ENCODE results near the gene EIF1. TPM values are rescaled to one million over a fixed set of nuclear protein-coding genes. Genes with fewer than 3 reads are reported as not detected.

The EIF1 gene
- total and polyA plus RNA-seq, 9 donors: 270 to 1,340 (median 813) TPM

- H3K27me3 ChIP-seq: no peaks in the 10 kb centered on the region
- intact Hi-C loops (cut with DNase I): loop anchor here in 1 of 4 donors (10.0 kb wide), 1 partner anchor 738 kb away; no protein-coding TSS in a partner anchor
- WGBS, 3 donors: 84 to 88% (median 86%) methylated on average over 13 of the region's 13 CpGs
- no peaks in the 10 kb centered on the region for H3K9me3 ChIP-seq
- H3K4me1 ChIP-seq (ENCODE audit: insufficient read depth): no peaks in the 10 kb centered on the region
- no peaks in the 10 kb centered on the region for H3K36me3 ChIP-seq
- TF ChIP-seq POLR2A (IDR thresholded peaks at IDR 0.05) (no peak), EP300 (IDR thresholded peaks at IDR 0.05) (no peak), CTCF (IDR thresholded peaks at IDR 0.05) (no peak)
- no peak overlapping the region for H3K27ac ChIP-seq
- H3K4me3 ChIP-seq: no peak overlapping the region
- DNase-seq: no peak
Measured at GRCh38 chr17:41642252-41643156, 46.2 kb upstream of the EIF1 start.

GRCh38 chr17:41647038-41647813, 41.5 kb upstream of the EIF1 start:
- Histone ChIP-seq H3K4me1 (ENCODE audit: insufficient read depth) (peaks cover 4% of the 10 kb centered on the region), H3K36me3 (no peaks in the 10 kb centered on the region), H3K4me3 (no peak overlapping the region), H3K27me3 (no peaks in the 10 kb centered on the region), H3K27ac (no peak overlapping the region), H3K9me3 (no peaks in the 10 kb centered on the region)
- TF ChIP-seq POLR2A (IDR thresholded peaks at IDR 0.05) (no peak), EP300 (IDR thresholded peaks at IDR 0.05) (no peak), CTCF (IDR thresholded peaks at IDR 0.05) (no peak)
- DNase-seq: no peak
- intact Hi-C loops (cut with DNase I): loop anchor here (5.0 to 10.0 kb wide), 3 partner anchors 95 to 742 kb away; no protein-coding TSS in a partner anchor
- 76 to 78% (median 77%) methylated on average over 15 of the region's 15 CpGs for WGBS, 3 donors

- DNase-seq: peak; percentile 81 to 94 (median 92)
- WGBS, 3 donors: 1 to 2% (median 2%) methylated on average over 22 of the region's 22 CpGs
Measured at GRCh38 chr17:41647940-41648410, 40.7 kb upstream of the EIF1 start.

More at GRCh38 chr17:41647940-41648410, 40.7 kb upstream of the EIF1 start:
- intact Hi-C loops (cut with DNase I): loop anchor here (5.0 to 10.0 kb wide), 3 partner anchors 96 to 743 kb away; no protein-coding TSS in a partner anchor
- H3K4me3 ChIP-seq: peak overlapping the region; percentile 33
- peaks cover 4% of the 10 kb centered on the region for H3K4me1 ChIP-seq (ENCODE audit: insufficient read depth)
- H3K27me3 ChIP-seq: no peaks in the 10 kb centered on the region
- H3K9me3 ChIP-seq: no peaks in the 10 kb centered on the region
- no peaks in the 10 kb centered on the region for H3K36me3 ChIP-seq
- no peak for TF ChIP-seq EP300 (IDR thresholded peaks at IDR 0.05)
- TF ChIP-seq CTCF (IDR thresholded peaks at IDR 0.05): peak; percentile 88 to 96 (median 93)
- no peak for TF ChIP-seq POLR2A (IDR thresholded peaks at IDR 0.05)
- H3K27ac ChIP-seq: no peak overlapping the region
